NCI-H69 (cell line): ENCODE measurements around the gene TTI1.

Experiments used
- DNase-seq: peaks from one replicate; lab custom pipeline; 2025; lab: John Stamatoyannopoulos, UW

TTI1 gene

GRCh38 chr20:37937686-37938085 is 95.6 kb downstream of the TTI1 start:
- no peak for DNase-seq

GRCh38 chr20:37936451-37936850 is 96.8 kb downstream of the TTI1 start:
- no peak for DNase-seq

- no peak for DNase-seq
These were observed 97.2 kb downstream of the TTI1 start for GRCh38 chr20:37936041-37936440.

DNA sequence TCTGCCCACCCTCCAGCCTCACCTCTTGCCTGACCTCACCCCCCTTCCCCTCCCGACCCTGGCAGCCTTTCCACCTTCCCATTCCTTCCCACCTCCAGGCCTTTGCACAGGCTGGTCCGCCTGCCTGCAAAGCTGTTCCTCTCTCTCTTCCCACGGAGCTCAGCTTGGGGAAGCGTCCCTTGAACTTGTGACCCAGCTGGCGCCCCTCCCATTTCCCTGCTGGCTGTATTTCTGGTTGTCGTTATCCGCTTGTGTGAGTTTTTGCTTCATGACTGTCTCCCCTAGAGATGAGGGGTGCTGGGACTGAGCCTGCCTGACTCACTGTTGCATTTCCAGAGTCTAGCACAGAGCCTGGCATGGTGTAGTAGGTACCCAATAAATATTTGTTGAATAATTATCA is 97.8 kb downstream of the TTI1 start:
- DNase-seq: no peak

DNA sequence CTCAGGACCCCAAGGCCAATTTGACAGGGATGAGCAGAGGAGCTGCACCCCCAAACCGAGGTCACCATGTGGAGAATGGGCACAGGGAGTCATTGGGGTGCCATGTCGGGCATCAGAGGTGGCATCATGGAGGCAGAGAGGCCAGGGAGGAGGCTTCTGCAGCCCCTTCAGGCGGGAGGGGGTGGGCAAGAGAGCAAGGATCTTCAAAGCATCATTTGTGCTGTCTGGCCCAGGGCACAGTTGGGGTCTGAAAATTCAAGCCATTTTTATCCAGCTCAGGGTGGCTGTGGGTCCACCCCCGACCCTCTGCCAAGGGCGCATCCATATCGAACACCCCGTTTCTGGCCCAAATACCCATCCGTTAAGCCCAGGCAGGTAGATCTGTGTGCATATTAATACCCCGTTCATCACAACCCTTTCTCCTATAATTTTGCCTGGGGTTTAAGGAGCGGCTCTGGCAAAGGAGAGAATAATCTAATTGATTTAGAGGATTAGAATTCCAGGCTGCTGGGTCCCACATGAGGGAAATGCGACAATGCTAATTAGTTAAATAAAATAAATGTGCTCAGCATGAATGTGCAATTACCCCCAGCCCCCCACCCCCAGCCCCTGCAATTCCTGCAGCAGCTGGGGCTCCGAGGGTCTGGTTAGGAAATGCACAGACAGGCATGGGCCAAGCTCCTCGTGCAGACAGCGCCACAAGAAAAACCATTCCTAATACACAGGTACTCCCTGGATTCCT is 98.5 kb downstream of the TTI1 start:
- DNase-seq: no peak

- DNase-seq: no peak
These were observed 99.2 kb downstream of the TTI1 start for GRCh38 chr20:37933786-37934633.
